ENCODE measurements around the gene UGGT2. TPM values are rescaled to one million over a fixed set of nuclear protein-coding genes. Genes with fewer than 3 reads are reported as not detected.
"Not testable (repeated sequence)": the region's sequence is repeated elsewhere in the genome, so short reads cannot be mapped to it uniquely, and the experiment has no call there.

The UGGT2 gene
- total RNA-seq, 1 donor from 2014 or later, result 32.7 TPM

GRCh38 chr13:95814495-95814894 is 238.7 kb downstream of the UGGT2 start:
- DNase-seq (ENCODE audit: extremely low read depth, low read depth, low spot score), result no peak

- DNase-seq (ENCODE audit: extremely low read depth, low read depth, low spot score), result no peak
These were observed 240.1 kb downstream of the UGGT2 start for GRCh38 chr13:95813139-95813538.

- no peak for DNase-seq (ENCODE audit: extremely low read depth, low read depth, low spot score)
These were observed 243.8 kb downstream of the UGGT2 start for GRCh38 chr13:95809429-95809828.

GRCh38 chr13:95805921-95806320 is 247.3 kb downstream of the UGGT2 start:
- no peak for DNase-seq (ENCODE audit: extremely low read depth, low read depth, low spot score)

- DNase-seq (ENCODE audit: extremely low read depth, low read depth, low spot score), result no peak
These were observed 251.4 kb downstream of the UGGT2 start for GRCh38 chr13:95801825-95802224.

GRCh38 chr13:95800436-95800835 is 252.8 kb downstream of the UGGT2 start:
- DNase-seq (ENCODE audit: extremely low read depth, low read depth, low spot score), result no peak

- DNase-seq (ENCODE audit: extremely low read depth, low read depth, low spot score), result no peak
These were observed 256.2 kb downstream of the UGGT2 start for GRCh38 chr13:95797016-95797415.

- no peak for DNase-seq (ENCODE audit: extremely low read depth, low read depth, low spot score)
These were observed 259.4 kb downstream of the UGGT2 start for GRCh38 chr13:95793781-95794180.

GRCh38 chr13:95793018-95793555 is 260.1 kb downstream of the UGGT2 start:
- DNase-seq (ENCODE audit: extremely low read depth, low read depth, low spot score), result no peak

GRCh38 chr13:95791084-95791722 is 262.0 kb downstream of the UGGT2 start:
- no peak for DNase-seq (ENCODE audit: extremely low read depth, low read depth, low spot score)

GRCh38 chr13:95789315-95789714 is 263.9 kb downstream of the UGGT2 start:
- DNase-seq (ENCODE audit: extremely low read depth, low read depth, low spot score), result not testable (repeated sequence)

- no peak for DNase-seq (ENCODE audit: extremely low read depth, low read depth, low spot score)
These were observed 265.1 kb downstream of the UGGT2 start for GRCh38 chr13:95788100-95788463.

- no peak for DNase-seq (ENCODE audit: extremely low read depth, low read depth, low spot score)
These were observed 265.7 kb downstream of the UGGT2 start for GRCh38 chr13:95787356-95788099.

GRCh38 chr13:95784900-95785290 is 268.3 kb downstream of the UGGT2 start:
- DNase-seq (ENCODE audit: extremely low read depth, low read depth, low spot score), result no peak

- DNase-seq (ENCODE audit: extremely low read depth, low read depth, low spot score), result peak; percentile 72
These were observed 268.9 kb downstream of the UGGT2 start for GRCh38 chr13:95784161-95784899.

GRCh38 chr13:95783747-95784146 is 269.5 kb downstream of the UGGT2 start:
- no peak for DNase-seq (ENCODE audit: extremely low read depth, low read depth, low spot score)

GRCh38 chr13:95781940-95782339 is 271.3 kb downstream of the UGGT2 start:
- DNase-seq (ENCODE audit: extremely low read depth, low read depth, low spot score), result not testable (repeated sequence)

- DNase-seq (ENCODE audit: extremely low read depth, low read depth, low spot score), result no peak
These were observed 272.2 kb downstream of the UGGT2 start for GRCh38 chr13:95781016-95781415.

GRCh38 chr13:95779522-95779921 is 273.7 kb downstream of the UGGT2 start:
- no peak for DNase-seq (ENCODE audit: extremely low read depth, low read depth, low spot score)

- no peak for DNase-seq (ENCODE audit: extremely low read depth, low read depth, low spot score)
These were observed 281.3 kb downstream of the UGGT2 start for GRCh38 chr13:95771905-95772304.

- no peak for DNase-seq (ENCODE audit: extremely low read depth, low read depth, low spot score)
These were observed 289.6 kb downstream of the UGGT2 start for GRCh38 chr13:95763601-95764000.

Data from glomerular endothelial cell (primary cell).